H1 (cell line): ENCODE measurements around the gene SPATA25. TPM values are rescaled to one million over a fixed set of nuclear protein-coding genes. Genes with fewer than 3 reads are reported as not detected.
"Not testable (repeated sequence)": the region's sequence is repeated elsewhere in the genome, so short reads cannot be mapped to it uniquely, and the experiment has no call there.

Source experiments
- CTCF ChIA-PET: fragments of 300-600 bp; sonication (Branson Sonifier 250); formaldehyde crosslinking; loops from one replicate; lab custom pipeline; 2021; ENCODE audit not compliant: partially characterized antibody; lab: Charles Lee
- POLR2A ChIA-PET: fragments of 300-600 bp; sonication (Branson Sonifier 250); formaldehyde crosslinking; loops from one replicate; lab custom pipeline; 2021; ENCODE audit warnings: inconsistent platforms; ENCODE audit not compliant: partially characterized antibody; lab: Charles Lee
- DNase-seq, 2 experiments: peaks; one replicate each; pipeline versions ENCODE4 v3.0.0 to v3.0.0-alpha.2; 2010 to 2022; ENCODE audit warnings: low spot score in 2 of 2, low read depth in 1 of 2, mixed read lengths in 1 of 2
- FAIRE-seq: peaks from 2 replicates; lab custom pipeline; 2011; peaks lifted over from hg19 to GRCh38; lab: Jason Lieb, UNC
- H2AFZ ChIP-seq: 2 replicates; pipeline ENCODE4 v1.8.1; 2012; ENCODE audit warnings: low read length, inconsistent platforms
- H2AK5ac ChIP-seq: 2 replicates; pipeline ENCODE4 v1.6.1; 2013; ENCODE audit warnings: low read depth, low read length
- H2BK120ac ChIP-seq: replicated peaks from 2 replicates; pipeline ENCODE3; 2013; ENCODE audit warnings: low read depth, low read length, inconsistent platforms
- H2BK12ac ChIP-seq: 2 replicates; pipeline ENCODE4 v1.6.1; 2013; ENCODE audit warnings: low read depth, low read length
- H2BK15ac ChIP-seq: 2 replicates; pipeline ENCODE4 v1.6.1; 2013; ENCODE audit warnings: low read length
- H2BK20ac ChIP-seq: 2 replicates; pipeline ENCODE4 v1.6.1; 2013; ENCODE audit warnings: low read length
- H2BK5ac ChIP-seq: 2 replicates; pipeline ENCODE4 v1.6.1; 2013; ENCODE audit warnings: low read depth, low read length
- H3K14ac ChIP-seq: 2 replicates; pipeline ENCODE4 v1.6.1; 2013; ENCODE audit warnings: inconsistent platforms; ENCODE audit not compliant: insufficient read length
- H3K18ac ChIP-seq: 2 replicates; pipeline ENCODE4 v1.6.1; 2013; ENCODE audit warnings: low read length; ENCODE audit errors: extremely low read depth
- H3K23ac ChIP-seq: 2 replicates; pipeline ENCODE4 v1.6.1; 2013; ENCODE audit warnings: inconsistent platforms; ENCODE audit not compliant: insufficient read length
- H3K23me2 ChIP-seq: 2 replicates; pipeline ENCODE4 v1.6.1; 2013; ENCODE audit warnings: low read depth, low read length
- H3K27ac ChIP-seq: 2 replicates; pipeline ENCODE4 v1.6.1; 2011; ENCODE audit warnings: low read depth, low read length, inconsistent platforms
- H3K27me3 ChIP-seq, 4 experiments: replicated peaks in 1 of 4; 1 replicate in 1 of 4; 2 replicates in 3 of 4; pipeline versions ENCODE4 v1.6.1 to v1.8.1; 2011 to 2013; ENCODE audit warnings: low read length in 3 of 4, mild to moderate bottlenecking in 3 of 4, inconsistent platforms in 2 of 4, mixed read lengths in 2 of 4, moderate library complexity in 1 of 4; ENCODE audit not compliant: control insufficient read depth in 3 of 4, insufficient read depth in 3 of 4; ENCODE audit errors: extremely low read depth in 1 of 4
- H3K36me3 ChIP-seq, 4 experiments: 2 replicates each; pipeline versions ENCODE4 v1.6.1 to v1.8.1; 2011 to 2013; ENCODE audit warnings: mild to moderate bottlenecking in 4 of 4, low read length in 3 of 4, moderate library complexity in 2 of 4, control low read depth in 1 of 4, inconsistent platforms in 1 of 4; ENCODE audit not compliant: insufficient read depth in 4 of 4, control insufficient read depth in 2 of 4
- H3K4ac ChIP-seq: replicated peaks from 2 replicates; pipeline ENCODE3; 2013; ENCODE audit warnings: low read length, low read depth, mixed read lengths, inconsistent platforms; ENCODE audit not compliant: insufficient read length
- H3K4me1 ChIP-seq, 4 experiments: replicated peaks in 1 of 4; 1 replicate in 1 of 4; 2 replicates in 3 of 4; pipeline versions ENCODE4 v1.6.1 to v1.8.1; 2011 to 2013; ENCODE audit warnings: low read length in 3 of 4, inconsistent platforms in 2 of 4, mixed read lengths in 1 of 4; ENCODE audit not compliant: insufficient read depth in 4 of 4, control insufficient read depth in 3 of 4
- H3K4me2 ChIP-seq, 2 experiments: 2 replicates each; pipeline versions ENCODE4 v1.6.1 to v1.8.1; 2011 to 2013; ENCODE audit warnings: low read depth in 2 of 2, low read length in 2 of 2, control low read depth in 1 of 2, inconsistent platforms in 1 of 2, mild to moderate bottlenecking in 1 of 2; ENCODE audit not compliant: insufficient read depth in 1 of 2
- H3K4me3 ChIP-seq, 4 experiments: fragments of 200-600, 300-600 bp in 1 of 4; sonication (generic), shearing (Covaris generic), sonication (Bioruptor Twin) in 1 of 4; 2 replicates each; pipeline versions ENCODE4 v1.5.1 to v1.8.1; 2011 to 2016; ENCODE audit warnings: low read length in 4 of 4, low read depth in 3 of 4, control low read depth in 2 of 4, inconsistent platforms in 2 of 4, mild to moderate bottlenecking in 2 of 4, mixed read lengths in 1 of 4, moderate library complexity in 1 of 4; ENCODE audit not compliant: insufficient read depth in 2 of 4; ENCODE audit errors: extremely low read depth in 1 of 4
- H3K56ac ChIP-seq: replicated peaks from 2 replicates; pipeline ENCODE3; 2013; ENCODE audit warnings: low read depth, mild to moderate bottlenecking, mixed read lengths, low read length, inconsistent platforms; ENCODE audit not compliant: insufficient read length
- H3K79me1 ChIP-seq: 2 replicates; pipeline ENCODE4 v1.6.1; 2013; ENCODE audit warnings: low read depth, low read length, control low read depth
- H3K79me2 ChIP-seq, 2 experiments: 2 replicates each; pipeline versions ENCODE4 v1.6.1 to v1.8.1; 2012 to 2013; ENCODE audit warnings: low read length in 2 of 2, mild to moderate bottlenecking in 2 of 2, inconsistent platforms in 1 of 2; ENCODE audit not compliant: insufficient read depth in 2 of 2, control insufficient read depth in 1 of 2
- H3K9ac ChIP-seq, 4 experiments: replicated peaks in 1 of 4; 1 replicate in 1 of 4; 2 replicates in 3 of 4; pipeline versions ENCODE4 v1.6.1 to v1.8.1; 2011 to 2013; ENCODE audit warnings: low read depth in 3 of 4, low read length in 3 of 4, control low read depth in 2 of 4, mild to moderate bottlenecking in 2 of 4, moderate library complexity in 2 of 4, inconsistent platforms in 1 of 4; ENCODE audit errors: extremely low read depth in 1 of 4
- H3K9me3 ChIP-seq, 2 experiments: 2 replicates each; pipeline versions ENCODE4 v1.6.1 to v1.8.1; 2012 to 2013; ENCODE audit warnings: mild to moderate bottlenecking in 2 of 2, moderate library complexity in 2 of 2, control low read depth in 1 of 2, inconsistent platforms in 1 of 2, low read depth in 1 of 2, low read length in 1 of 2, mixed read lengths in 1 of 2; ENCODE audit not compliant: insufficient read depth in 2 of 2
- H4K20me1 ChIP-seq, 2 experiments: replicated peaks in 1 of 2; 2 replicates each; pipeline versions ENCODE3 to v1.8.1; 2011 to 2013; ENCODE audit warnings: inconsistent platforms in 2 of 2, low read length in 2 of 2, mild to moderate bottlenecking in 1 of 2; ENCODE audit not compliant: insufficient read depth in 2 of 2, control insufficient read depth in 1 of 2
- H4K5ac ChIP-seq: 2 replicates; pipeline ENCODE4 v1.6.1; 2013; ENCODE audit warnings: low read length, low read depth, mixed read lengths, inconsistent platforms; ENCODE audit not compliant: insufficient read length
- H4K8ac ChIP-seq: 2 replicates; pipeline ENCODE4 v1.8.0; 2013; ENCODE audit warnings: mild to moderate bottlenecking, moderate library complexity, low read length, inconsistent platforms; ENCODE audit not compliant: insufficient read depth; ENCODE audit errors: extremely low read depth
- H4K91ac ChIP-seq: replicated peaks from 2 replicates; pipeline ENCODE3; 2013; ENCODE audit warnings: low read length, mixed read lengths, inconsistent platforms; ENCODE audit not compliant: insufficient read length
- WGBS, 2 experiments: shearing (Covaris generic) in 1 of 2; methylation state at CpG; one replicate each; pipeline versions ENCODE4 v1.1.6 to v1.1.7; 2013 to 2015; ENCODE audit warnings: low lambda C conversion rate in 2 of 2, mixed read lengths in 2 of 2, inconsistent platforms in 1 of 2, low coverage in 1 of 2, missing lambda C conversion rate in 1 of 2; ENCODE audit not compliant: insufficient replicate concordance in 2 of 2, insufficient coverage in 1 of 2, insufficient read length in 1 of 2; ENCODE audit errors: extremely low coverage in 1 of 2, missing lambda C conversion rate in 1 of 2; 5-methylcytosine and 5-hydroxymethylcytosine counted together
- polyA plus RNA-seq, 7 experiments: library from polyadenylated mRNA; depleted of rRNA in 3 of 7; stranded (reverse) in 5 of 7; unstranded in 2 of 7; fragments of >200 nt in 5 of 7; fragments of 200-250 nt in 2 of 7; gene quantifications; 1 replicate in 5 of 7; 2 replicates in 1 of 7; 4 replicates in 1 of 7; pipeline versions ENCODE4 v1.2.1 to v1.2.3, GENCODE V29; 2011 to 2013; ENCODE audit warnings: missing spikeins in 2 of 7, mixed read lengths in 2 of 7
- total RNA-seq: library from RNA; stranded (reverse); fragmentation: NEBNext Ultra II Directional; extraction: Animal tissue kit (Norgen Biotek cat#: 25700); gene quantifications from 2 replicates; pipeline ENCODE4 v1.2.1, GENCODE V29; 2021

The SPATA25 gene
- total and polyA plus RNA-seq, 2 of the 8 experiments (the other 6 are each of a cell fraction or from before 2014, with no cell fraction given), result 2.0 to 3.0 TPM

GRCh38 chr20:45901332-45901731 is 13.9 kb upstream of the SPATA25 start:
- peaks cover 16 to 68% (median 58%) of the 10 kb centered on the region in 4 experiments for H3K36me3 ChIP-seq

More at GRCh38 chr20:45901332-45901731, 13.9 kb upstream of the SPATA25 start:
- not testable (repeated sequence) for FAIRE-seq, H3K9me3 ChIP-seq, H3K4me3 ChIP-seq, H3K14ac ChIP-seq, H2BK15ac ChIP-seq, H4K8ac ChIP-seq, H3K23me2 ChIP-seq, H3K27ac ChIP-seq, H2BK20ac ChIP-seq, H3K4me2 ChIP-seq, H4K5ac ChIP-seq, H2AK5ac ChIP-seq, H2BK120ac ChIP-seq, H3K79me2 ChIP-seq, H3K4ac ChIP-seq, H3K4me1 ChIP-seq, H3K18ac ChIP-seq, H2AFZ ChIP-seq, H3K9ac ChIP-seq, H3K27me3 ChIP-seq, DNase-seq, H3K56ac ChIP-seq, H4K20me1 ChIP-seq, H2BK5ac ChIP-seq, H3K79me1 ChIP-seq, H2BK12ac ChIP-seq, H3K23ac ChIP-seq, H4K91ac ChIP-seq
- 94% methylated on average over 6 of the region's 6 CpGs; no CpG with 5 or more reads in 1 of the 2 experiments for WGBS, 2 experiments
- CTCF ChIA-PET, result interaction anchor here (1.5 to 3.0 kb wide), 2 partner anchors 9 to 70 kb away, joined by 3 to 24 read pairs; partner anchors contain the start of genes CTSA and NEURL2
- POLR2A ChIA-PET, result interaction anchor here (0.8 to 5.6 kb wide), 7 partner anchors 9 to 48 kb away, joined by 3 to 49 read pairs (median 6); partner anchors contain the start of genes CTSA and NEURL2
